GM10847 (cell line): ENCODE results near the gene ATP2A1.

Experiments
- POLR2A ChIP-seq: IDR thresholded peaks from 2 replicates; pipeline ENCODE4 v1.6.1; 2011; ENCODE audit not compliant: insufficient read length; ENCODE audit errors: extremely low read depth

Gene ATP2A1

GRCh38 chr16:28878083-28878926, at the start of gene ATP2A1:
ATP2A1 (plus strand) TSS chr16:28878488; CDS start chr16:28878672, 184 bp downstream.
- TF ChIP-seq POLR2A = no peak

GRCh38 chr16:28829747-28830146, 48.5 kb upstream of the ATP2A1 start:
- no peak for TF ChIP-seq POLR2A

- no peak for TF ChIP-seq POLR2A
These were observed 47.8 kb upstream of the ATP2A1 start for GRCh38 chr16:28830531-28830930.

- TF ChIP-seq POLR2A = no peak
These were observed 43.9 kb upstream of the ATP2A1 start for GRCh38 chr16:28834349-28834748.

- no peak for TF ChIP-seq POLR2A
These were observed 43.1 kb upstream of the ATP2A1 start for GRCh38 chr16:28834873-28835863.

GRCh38 chr16:28835864-28836760, 42.2 kb upstream of the ATP2A1 start:
- TF ChIP-seq POLR2A = no peak

- TF ChIP-seq POLR2A = no peak
These were observed 41.6 kb upstream of the ATP2A1 start for GRCh38 chr16:28836761-28837064.

- TF ChIP-seq POLR2A = no peak
These were observed 40.4 kb upstream of the ATP2A1 start for GRCh38 chr16:28837672-28838557.

- no peak for TF ChIP-seq POLR2A
These were observed 39.8 kb upstream of the ATP2A1 start for GRCh38 chr16:28838558-28838918.

GRCh38 chr16:28839004-28839639, 39.2 kb upstream of the ATP2A1 start:
- TF ChIP-seq POLR2A = no peak

GRCh38 chr16:28839899-28840298, 38.4 kb upstream of the ATP2A1 start:
- TF ChIP-seq POLR2A = no peak

GRCh38 chr16:28842696-28843095, 35.6 kb upstream of the ATP2A1 start:
- TF ChIP-seq POLR2A = no peak

- TF ChIP-seq POLR2A = no peak
These were observed 34.5 kb upstream of the ATP2A1 start for GRCh38 chr16:28843766-28844165.

- no peak for TF ChIP-seq POLR2A
These were observed 33.9 kb upstream of the ATP2A1 start for GRCh38 chr16:28844226-28844885.

- TF ChIP-seq POLR2A = no peak
These were observed 33.0 kb upstream of the ATP2A1 start for GRCh38 chr16:28845293-28845692.
